NCI-H1694 treated with DMSO at 0.1 percent for 48 hours (cell line): ENCODE measurements around the gene SYNRG.

Experiments
- DNase-seq: peaks from one replicate; lab custom pipeline; 2025; lab: John Stamatoyannopoulos, UW

Gene SYNRG

GRCh38 chr17:37494971-37495370 is 114.2 kb downstream of the SYNRG start:
- DNase-seq = no peak

GRCh38 chr17:37494401-37494831 is 114.8 kb downstream of the SYNRG start:
- no peak for DNase-seq

GRCh38 chr17:37493249-37494027 is 115.8 kb downstream of the SYNRG start:
- no peak for DNase-seq

- DNase-seq = no peak
Observed at GRCh38 chr17:37492167-37492566, 117.1 kb downstream of the SYNRG start.

GRCh38 chr17:37490638-37491614 is 118.3 kb downstream of the SYNRG start:
- peak; percentile 23 for DNase-seq

GRCh38 chr17:37490022-37490587 is 119.1 kb downstream of the SYNRG start:
- peak; percentile 23 for DNase-seq

- peak; percentile 61 for DNase-seq
Observed at GRCh38 chr17:37489197-37490001, 119.8 kb downstream of the SYNRG start, which contains the start of gene DUSP14. Gene DUSP14, plus strand, starts transcription at chr17:37489891. Its CDS starts 22,382 bp downstream, at chr17:37512273.

GRCh38 chr17:37488607-37489196 is 120.5 kb downstream of the SYNRG start:
- DNase-seq = no peak

GRCh38 chr17:37488009-37488604 is 121.1 kb downstream of the SYNRG start:
- DNase-seq = peak; percentile 74

- DNase-seq = peak; percentile 22
Observed at GRCh38 chr17:37485938-37486570, 123.2 kb downstream of the SYNRG start.

GRCh38 chr17:37483311-37484039 is 125.7 kb downstream of the SYNRG start:
- DNase-seq = peak; percentile 34

GRCh38 chr17:37481001-37481665 is 128.1 kb downstream of the SYNRG start:
- DNase-seq = no peak

GRCh38 chr17:37480427-37480826 is 128.8 kb downstream of the SYNRG start:
- DNase-seq = no peak

GRCh38 chr17:37479025-37479424 is 130.2 kb downstream of the SYNRG start:
- DNase-seq = peak; percentile 44

- peak; percentile 86 for DNase-seq
Observed at GRCh38 chr17:37478187-37478586, 131.0 kb downstream of the SYNRG start.

- DNase-seq = peak; percentile 97
Observed at GRCh38 chr17:37476431-37477120, 132.6 kb downstream of the SYNRG start.

GRCh38 chr17:37475731-37476420 is 133.3 kb downstream of the SYNRG start:
- no peak for DNase-seq

GRCh38 chr17:37470181-37470580 is 139.0 kb downstream of the SYNRG start:
- no peak for DNase-seq
